ENCODE results near the gene GDPD1.

The GDPD1 gene

DNA sequence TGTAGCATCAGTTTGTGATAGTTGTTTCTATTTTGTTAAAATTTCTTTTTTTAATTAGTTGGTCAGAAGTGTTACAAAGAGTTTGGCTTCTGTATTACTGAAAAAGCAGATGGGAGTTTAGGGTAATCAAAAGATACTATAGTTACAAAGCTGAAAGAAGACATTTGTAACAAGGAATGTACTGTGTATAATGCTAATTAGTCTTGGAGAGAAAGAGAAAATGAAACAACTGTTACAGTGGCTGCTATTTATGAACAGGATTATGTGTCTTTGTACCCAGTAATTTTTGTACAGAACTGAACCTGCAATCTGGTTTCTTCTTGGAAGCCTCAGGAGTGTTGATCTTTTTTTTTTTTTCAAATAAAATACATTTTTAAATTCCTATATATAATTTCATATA is 14.3 kb downstream of the GDPD1 start:
- TF ChIP-seq OVOL3 (tag by site-specific recombination; IDR thresholded peaks at IDR 0.05) (no peak), ZNF560 (tag by site-specific recombination; IDR thresholded peaks at IDR 0.05; ENCODE audit: borderline replicate concordance) (no peak), ZFP69B (tag by site-specific recombination; IDR thresholded peaks at IDR 0.05) (no peak), ZNF146 (tag by site-specific recombination; IDR thresholded peaks at IDR 0.05) (no peak), ZNF140 (tag by site-specific recombination; IDR thresholded peaks at IDR 0.05) (no peak), HOXA7 (CRISPR knock-in tag; IDR thresholded peaks at IDR 0.05; ENCODE audit: borderline replicate concordance) (no peak), ZNF624 (tag by site-specific recombination; IDR thresholded peaks at IDR 0.05) (no peak), ZNF585B (tag by site-specific recombination; IDR thresholded peaks at IDR 0.05) (no peak), ZNF837 (tag by site-specific recombination; IDR thresholded peaks at IDR 0.05) (no peak), ZNF548 (tag by site-specific recombination; IDR thresholded peaks at IDR 0.05) (no peak), ZNF19 (tag by site-specific recombination; IDR thresholded peaks at IDR 0.05; ENCODE audit: low read depth) (no peak), ZFP41 (tag by site-specific recombination; IDR thresholded peaks at IDR 0.05; ENCODE audit: borderline replicate concordance) (no peak)
- TF ChIP-seq, protein P1, sequence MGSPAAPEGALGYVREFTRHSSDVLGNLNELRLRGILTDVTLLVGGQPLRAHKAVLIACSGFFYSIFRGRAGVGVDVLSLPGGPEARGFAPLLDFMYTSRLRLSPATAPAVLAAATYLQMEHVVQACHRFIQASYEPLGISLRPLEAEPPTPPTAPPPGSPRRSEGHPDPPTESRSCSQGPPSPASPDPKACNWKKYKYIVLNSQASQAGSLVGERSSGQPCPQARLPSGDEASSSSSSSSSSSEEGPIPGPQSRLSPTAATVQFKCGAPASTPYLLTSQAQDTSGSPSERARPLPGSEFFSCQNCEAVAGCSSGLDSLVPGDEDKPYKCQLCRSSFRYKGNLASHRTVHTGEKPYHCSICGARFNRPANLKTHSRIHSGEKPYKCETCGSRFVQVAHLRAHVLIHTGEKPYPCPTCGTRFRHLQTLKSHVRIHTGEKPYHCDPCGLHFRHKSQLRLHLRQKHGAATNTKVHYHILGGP (tag by site-specific recombination; IDR thresholded peaks at IDR 0.05), result no peak
- CTCF ChIA-PET, result interaction anchor here (0.6 to 1.5 kb wide), 4 partner anchors 15 to 931 kb away, joined by 3 to 4 read pairs (median 3); partner anchors contain the start of gene GDPD1

DNA sequence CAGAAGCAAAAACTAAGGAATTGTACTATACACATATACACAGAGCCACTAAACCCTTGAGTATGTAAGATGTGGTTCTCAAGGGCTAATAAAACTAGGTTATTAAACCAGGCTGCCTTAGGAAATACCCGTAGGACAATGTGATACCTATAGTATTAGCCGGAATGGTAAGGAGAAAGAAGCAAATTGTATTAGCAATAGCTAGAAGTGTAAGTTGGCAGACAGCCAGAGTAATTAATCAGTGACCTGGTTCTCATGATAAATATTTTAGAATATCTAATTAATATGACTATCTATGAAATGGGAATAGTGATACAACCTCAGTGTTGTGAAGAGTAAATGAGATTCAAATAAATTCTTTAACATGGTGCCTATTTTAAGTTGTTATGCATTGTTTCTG is 18.6 kb downstream of the GDPD1 start:
- no peak overlapping the region for H3K27ac ChIP-seq (ENCODE audit: extremely low read depth, low read depth, low read length)
- H3K4me1 ChIP-seq (ENCODE audit: control insufficient read depth, insufficient read depth, low read length), result no peaks in the 10 kb centered on the region
- no peak overlapping the region for H3K4me3 ChIP-seq (ENCODE audit: low read depth, low read length)
- ChIA-PET POLR2A (no interaction called here), CTCF (interaction anchor here (0.6 to 0.7 kb wide), 2 partner anchors 29 to 508 kb away, joined by 3 read pairs; no protein-coding TSS in a partner anchor)
- no peak for TF ChIP-seq ZNF776 (tag by site-specific recombination; IDR thresholded peaks at IDR 0.05; ENCODE audit: borderline replicate concordance)
- no peak for TF ChIP-seq ZNF624 (tag by site-specific recombination; IDR thresholded peaks at IDR 0.05)
- TF ChIP-seq, protein P2, sequence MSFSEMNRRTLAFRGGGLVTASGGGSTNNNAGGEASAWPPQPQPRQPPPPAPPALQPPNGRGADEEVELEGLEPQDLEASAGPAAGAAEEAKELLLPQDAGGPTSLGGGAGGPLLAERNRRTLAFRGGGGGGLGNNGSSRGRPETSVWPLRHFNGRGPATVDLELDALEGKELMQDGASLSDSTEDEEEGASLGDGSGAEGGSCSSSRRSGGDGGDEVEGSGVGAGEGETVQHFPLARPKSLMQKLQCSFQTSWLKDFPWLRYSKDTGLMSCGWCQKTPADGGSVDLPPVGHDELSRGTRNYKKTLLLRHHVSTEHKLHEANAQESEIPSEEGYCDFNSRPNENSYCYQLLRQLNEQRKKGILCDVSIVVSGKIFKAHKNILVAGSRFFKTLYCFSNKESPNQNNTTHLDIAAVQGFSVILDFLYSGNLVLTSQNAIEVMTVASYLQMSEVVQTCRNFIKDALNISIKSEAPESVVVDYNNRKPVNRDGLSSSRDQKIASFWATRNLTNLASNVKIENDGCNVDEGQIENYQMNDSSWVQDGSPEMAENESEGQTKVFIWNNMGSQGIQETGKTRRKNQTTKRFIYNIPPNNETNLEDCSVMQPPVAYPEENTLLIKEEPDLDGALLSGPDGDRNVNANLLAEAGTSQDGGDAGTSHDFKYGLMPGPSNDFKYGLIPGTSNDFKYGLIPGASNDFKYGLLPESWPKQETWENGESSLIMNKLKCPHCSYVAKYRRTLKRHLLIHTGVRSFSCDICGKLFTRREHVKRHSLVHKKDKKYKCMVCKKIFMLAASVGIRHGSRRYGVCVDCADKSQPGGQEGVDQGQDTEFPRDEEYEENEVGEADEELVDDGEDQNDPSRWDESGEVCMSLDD (tag by site-specific recombination; IDR thresholded peaks at IDR 0.05), result no peak
- TF ChIP-seq ZNF354C (tag by site-specific recombination; IDR thresholded peaks at IDR 0.05; ENCODE audit: borderline replicate concordance, low read depth), result no peak
- TF ChIP-seq ZNF157 (tag by site-specific recombination; IDR thresholded peaks at IDR 0.05), result no peak
- TF ChIP-seq, protein P3, sequence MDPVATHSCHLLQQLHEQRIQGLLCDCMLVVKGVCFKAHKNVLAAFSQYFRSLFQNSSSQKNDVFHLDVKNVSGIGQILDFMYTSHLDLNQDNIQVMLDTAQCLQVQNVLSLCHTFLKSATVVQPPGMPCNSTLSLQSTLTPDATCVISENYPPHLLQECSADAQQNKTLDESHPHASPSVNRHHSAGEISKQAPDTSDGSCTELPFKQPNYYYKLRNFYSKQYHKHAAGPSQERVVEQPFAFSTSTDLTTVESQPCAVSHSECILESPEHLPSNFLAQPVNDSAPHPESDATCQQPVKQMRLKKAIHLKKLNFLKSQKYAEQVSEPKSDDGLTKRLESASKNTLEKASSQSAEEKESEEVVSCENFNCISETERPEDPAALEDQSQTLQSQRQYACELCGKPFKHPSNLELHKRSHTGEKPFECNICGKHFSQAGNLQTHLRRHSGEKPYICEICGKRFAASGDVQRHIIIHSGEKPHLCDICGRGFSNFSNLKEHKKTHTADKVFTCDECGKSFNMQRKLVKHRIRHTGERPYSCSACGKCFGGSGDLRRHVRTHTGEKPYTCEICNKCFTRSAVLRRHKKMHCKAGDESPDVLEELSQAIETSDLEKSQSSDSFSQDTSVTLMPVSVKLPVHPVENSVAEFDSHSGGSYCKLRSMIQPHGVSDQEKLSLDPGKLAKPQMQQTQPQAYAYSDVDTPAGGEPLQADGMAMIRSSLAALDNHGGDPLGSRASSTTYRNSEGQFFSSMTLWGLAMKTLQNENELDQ (tag by site-specific recombination; IDR thresholded peaks at IDR 0.05; ENCODE audit: low read depth), result no peak
- no peak for TF ChIP-seq SP3 (tag by site-specific recombination; IDR thresholded peaks at IDR 0.05)
- TF ChIP-seq EGR2 (tag by site-specific recombination; IDR thresholded peaks at IDR 0.05; ENCODE audit: low read depth), result no peak
- TF ChIP-seq ZNF785 (tag by site-specific recombination; IDR thresholded peaks at IDR 0.05), result no peak
- no peak for TF ChIP-seq ZNF37A (tag by site-specific recombination; IDR thresholded peaks at IDR 0.05)
- TF ChIP-seq ZNF433 (tag by site-specific recombination; IDR thresholded peaks at IDR 0.05; ENCODE audit: low read depth), result no peak
- no peak for TF ChIP-seq ZNF501 (tag by site-specific recombination; IDR thresholded peaks at IDR 0.05)
- TF ChIP-seq ZNF391 (tag by site-specific recombination; IDR thresholded peaks at IDR 0.05; ENCODE audit: borderline replicate concordance, low read depth), result no peak
- no peak for TF ChIP-seq ZNF114 (tag by site-specific recombination; IDR thresholded peaks at IDR 0.05)
- no peak for TF ChIP-seq ZNF426 (tag by site-specific recombination; IDR thresholded peaks at IDR 0.05)
- TF ChIP-seq ZNF423 (tag by site-specific recombination; IDR thresholded peaks at IDR 0.05), result no peak
- H3K9me3 ChIP-seq (ENCODE audit: control insufficient read depth, insufficient read depth, low read depth, low read length), result no peaks in the 10 kb centered on the region
- no peaks in the 10 kb centered on the region; a peak in 1 of 3 replicates for H3K36me3 ChIP-seq (ENCODE audit: control insufficient read depth in 2 of 2, insufficient read depth in 1 of 2, low read length in 2 of 2)

More for the DNA sequence above, 14.3 kb downstream of the GDPD1 start:
- POLR2A ChIA-PET, result no interaction called here
- no peaks in the 10 kb centered on the region for H3K9me3 ChIP-seq (ENCODE audit: control insufficient read depth, insufficient read depth, low read depth, low read length)
- no peak overlapping the region for H3K27ac ChIP-seq (ENCODE audit: extremely low read depth, low read depth, low read length)
- no peaks in the 10 kb centered on the region; a peak in 1 of 3 replicates for H3K36me3 ChIP-seq (ENCODE audit: control insufficient read depth in 2 of 2, insufficient read depth in 1 of 2, low read length in 2 of 2)
- H3K4me3 ChIP-seq (ENCODE audit: low read depth, low read length), result no peak overlapping the region
- H3K4me1 ChIP-seq (ENCODE audit: control insufficient read depth, insufficient read depth, low read length), result no peaks in the 10 kb centered on the region
